Trophoblast cell (in vitro differentiated cells and primary cell): ENCODE results near the gene MT1HL1.

ENCODE experiments used
- DNase-seq, 2 donors: peaks; one replicate each; pipeline ENCODE4 v3.0.0-alpha.2; 2016
- H2AFZ ChIP-seq: 2 replicates; pipeline ENCODE4 v1.6.1; 2013; ENCODE audit warnings: low read length, moderate library complexity, mild to moderate bottlenecking; ENCODE audit not compliant: insufficient read depth, poor library complexity
- H2AK5ac ChIP-seq: 2 replicates; pipeline ENCODE4 v1.6.1; 2013; ENCODE audit warnings: mild to moderate bottlenecking, low read length
- H2BK120ac ChIP-seq: 2 replicates; pipeline ENCODE4 v1.6.1; 2013; ENCODE audit warnings: low read length, mild to moderate bottlenecking, moderate library complexity; ENCODE audit not compliant: insufficient read depth, poor library complexity
- H2BK12ac ChIP-seq: 2 replicates; pipeline ENCODE4 v1.6.1; 2013; ENCODE audit warnings: mild to moderate bottlenecking, low read length, moderate library complexity
- H2BK5ac ChIP-seq: 2 replicates; pipeline ENCODE4 v1.6.1; 2013; ENCODE audit warnings: low read length, low read depth, moderate library complexity, mild to moderate bottlenecking; ENCODE audit not compliant: poor library complexity
- H3K14ac ChIP-seq: 2 replicates; pipeline ENCODE4 v1.6.1; 2013; ENCODE audit warnings: mild to moderate bottlenecking, low read length
- H3K18ac ChIP-seq: 2 replicates; pipeline ENCODE4 v1.6.1; 2013; ENCODE audit warnings: mild to moderate bottlenecking, low read length
- H3K23ac ChIP-seq: 2 replicates; pipeline ENCODE4 v1.6.1; 2013; ENCODE audit warnings: low read length
- H3K27ac ChIP-seq: 2 replicates; pipeline ENCODE4 v1.5.1; 2013; ENCODE audit warnings: low read depth, mild to moderate bottlenecking, inconsistent platforms, low read length, moderate library complexity
- H3K27me3 ChIP-seq: 2 replicates; pipeline ENCODE4 v1.6.1; 2013; ENCODE audit warnings: inconsistent platforms, mild to moderate bottlenecking, low read length, moderate library complexity; ENCODE audit not compliant: insufficient read depth
- H3K36me3 ChIP-seq, 2 experiments: 1 replicate in 1 of 2; 2 replicates in 1 of 2; pipeline ENCODE4 v1.6.1; 2013; ENCODE audit warnings: low read length in 2 of 2, mild to moderate bottlenecking in 2 of 2, moderate library complexity in 1 of 2; ENCODE audit not compliant: insufficient read depth in 2 of 2, control insufficient read depth in 1 of 2
- H3K4ac ChIP-seq: 2 replicates; pipeline ENCODE4 v1.6.1; 2013; ENCODE audit warnings: low read depth, mild to moderate bottlenecking, low read length, moderate library complexity
- H3K4me1 ChIP-seq, 2 experiments: 1 replicate in 1 of 2; 2 replicates in 1 of 2; pipeline ENCODE4 v1.6.1; 2013; ENCODE audit warnings: low read length in 2 of 2, mild to moderate bottlenecking in 2 of 2, moderate library complexity in 1 of 2; ENCODE audit not compliant: insufficient read depth in 2 of 2, control insufficient read depth in 1 of 2
- H3K4me2 ChIP-seq: 2 replicates; pipeline ENCODE4 v1.6.1; 2013; ENCODE audit warnings: inconsistent platforms, mild to moderate bottlenecking, low read length, moderate library complexity
- H3K4me3 ChIP-seq: 2 replicates; pipeline ENCODE4 v1.5.1; 2013; ENCODE audit warnings: mild to moderate bottlenecking, low read depth, low read length, inconsistent platforms
- H3K79me1 ChIP-seq: one replicate; pipeline ENCODE4 v1.6.1; 2013; ENCODE audit warnings: low read length
- H3K79me2 ChIP-seq: 2 replicates; pipeline ENCODE4 v1.6.1; 2013; ENCODE audit warnings: low read length, mild to moderate bottlenecking; ENCODE audit not compliant: control insufficient read depth, insufficient read depth, poor library complexity
- H3K9ac ChIP-seq: 2 replicates; pipeline ENCODE4 v1.6.1; 2013; ENCODE audit warnings: mild to moderate bottlenecking, low read length
- H3K9me3 ChIP-seq: 2 replicates; pipeline ENCODE4 v1.6.1; 2013; ENCODE audit warnings: low read depth, mild to moderate bottlenecking, control low read depth, inconsistent platforms, low read length; ENCODE audit not compliant: insufficient read depth
- H4K12ac ChIP-seq: 2 replicates; pipeline ENCODE4 v1.6.1; 2013; ENCODE audit warnings: low read depth, mild to moderate bottlenecking, low read length, moderate library complexity
- H4K8ac ChIP-seq: 2 replicates; pipeline ENCODE4 v1.6.1; 2013; ENCODE audit warnings: low read depth, mild to moderate bottlenecking, low read length, moderate library complexity
- H4K91ac ChIP-seq: one replicate; pipeline ENCODE4 v1.6.1; 2013; ENCODE audit warnings: low read depth, mild to moderate bottlenecking, low read length, moderate library complexity
- WGBS: extraction: QIAGEN DNeasy Blood & Tissue Kit; methylation state at CpG from one replicate; pipeline ENCODE4 v1.1.7; 2013; ENCODE audit warnings: missing lambda C conversion rate; ENCODE audit not compliant: insufficient read length, insufficient coverage; ENCODE audit errors: extremely low coverage; 5-methylcytosine and 5-hydroxymethylcytosine counted together

The MT1HL1 gene

GRCh38 chr1:237031480-237031879 is 27.2 kb upstream of the MT1HL1 start:
- peak; percentile 78 to 92 for DNase-seq
- Histone ChIP-seq H3K9me3 (peaks cover 2% of the 10 kb centered on the region), H3K14ac (peak overlapping the region; percentile 79), H2BK5ac (peak overlapping the region; percentile 71), H4K91ac (peak overlapping the region; percentile 81), H3K4me1 (peaks cover 11 to 14% of the 10 kb centered on the region in 2 experiments), H3K4me2 (peak overlapping the region; percentile 34), H3K9ac (no peak overlapping the region), H3K27me3 (no peaks in the 10 kb centered on the region), H3K4ac (peak overlapping the region; percentile 49), H3K27ac (peak overlapping the region; percentile 93), H2BK12ac (peak overlapping the region; percentile 42), H3K79me2 (peaks cover 3% of the 10 kb centered on the region), H4K12ac (peak overlapping the region; percentile 22), H4K8ac (peak overlapping the region; percentile 66), H2AK5ac (peak overlapping the region; percentile 41), H2AFZ (peak overlapping the region; percentile 28), H3K18ac (no peak overlapping the region), H3K4me3 (no peak overlapping the region), H3K23ac (no peak overlapping the region), H2BK120ac (peak overlapping the region; percentile 84), H3K79me1 (peaks cover 12% of the 10 kb centered on the region), H3K36me3 (no peaks in the 10 kb centered on the region)
- WGBS, result no CpG with 5 or more reads among the region's 4 CpGs

- no CpG with 5 or more reads among the region's 9 CpGs for WGBS
- no peak overlapping the region for H3K18ac ChIP-seq
- H3K4me3 ChIP-seq, result no peak overlapping the region
- no peak overlapping the region for H3K4me2 ChIP-seq
- no peak overlapping the region for H4K12ac ChIP-seq
- H3K36me3 ChIP-seq, result no peaks in the 10 kb centered on the region
- H3K4me1 ChIP-seq, result peaks cover 11 to 14% of the 10 kb centered on the region in 2 experiments
- H2BK12ac ChIP-seq, result peak overlapping the region; percentile 55
- peaks cover 3% of the 10 kb centered on the region for H3K79me2 ChIP-seq
- no peak overlapping the region for H2AK5ac ChIP-seq
- peak overlapping the region; percentile 36 for H2BK120ac ChIP-seq
- no peak overlapping the region for H3K23ac ChIP-seq
- H2AFZ ChIP-seq, result no peak overlapping the region
- no peak for DNase-seq
- no peaks in the 10 kb centered on the region for H3K27me3 ChIP-seq
- H3K4ac ChIP-seq, result no peak overlapping the region
- no peaks in the 10 kb centered on the region for H3K9me3 ChIP-seq
- peaks cover 12% of the 10 kb centered on the region for H3K79me1 ChIP-seq
- H2BK5ac ChIP-seq, result no peak overlapping the region
- H3K9ac ChIP-seq, result no peak overlapping the region
- no peak overlapping the region for H4K8ac ChIP-seq
- H3K14ac ChIP-seq, result no peak overlapping the region
- peak overlapping the region; percentile 3 for H3K27ac ChIP-seq
- H4K91ac ChIP-seq, result peak overlapping the region; percentile 81
These were observed 25.8 kb upstream of the MT1HL1 start for GRCh38 chr1:237029850-237030535.

DNA sequence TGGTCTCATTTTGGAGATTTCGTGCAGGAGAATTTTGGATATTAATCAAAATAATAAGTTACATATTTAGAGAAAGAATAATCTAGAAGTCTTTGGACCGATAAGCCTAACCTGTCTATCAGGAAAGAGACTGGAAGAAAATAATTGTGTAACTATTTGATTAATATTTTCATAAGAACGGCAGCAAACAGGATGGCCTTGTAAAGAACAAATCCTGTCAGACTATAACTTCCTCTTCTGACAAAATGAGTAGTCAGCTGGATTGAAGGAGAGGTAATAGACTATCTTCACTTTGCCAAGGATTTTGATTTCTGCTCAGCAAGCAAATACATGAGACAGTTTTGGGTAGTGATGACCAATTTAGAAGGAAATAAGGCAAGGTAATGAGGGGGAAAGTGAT is 25.0 kb upstream of the MT1HL1 start:
- no peak overlapping the region for H3K27ac ChIP-seq
- H3K79me1 ChIP-seq, result peaks cover 12% of the 10 kb centered on the region
- no peak overlapping the region for H2BK5ac ChIP-seq
- H3K4ac ChIP-seq, result no peak overlapping the region
- H2AK5ac ChIP-seq, result no peak overlapping the region
- no CpG with 5 or more reads among the region's 3 CpGs for WGBS
- no peak overlapping the region for H4K91ac ChIP-seq
- H3K36me3 ChIP-seq, result no peaks in the 10 kb centered on the region
- no peak overlapping the region for H3K4me3 ChIP-seq
- peaks cover 11 to 14% of the 10 kb centered on the region in 2 experiments for H3K4me1 ChIP-seq
- H3K27me3 ChIP-seq, result no peaks in the 10 kb centered on the region
- H2AFZ ChIP-seq, result no peak overlapping the region
- no peak overlapping the region for H3K18ac ChIP-seq
- no peak overlapping the region for H3K14ac ChIP-seq
- no peak overlapping the region for H4K12ac ChIP-seq
- no peaks in the 10 kb centered on the region for H3K9me3 ChIP-seq
- H3K79me2 ChIP-seq, result peaks cover 3% of the 10 kb centered on the region
- no peak overlapping the region for H2BK120ac ChIP-seq
- no peak overlapping the region for H3K23ac ChIP-seq
- no peak overlapping the region for H4K8ac ChIP-seq
- DNase-seq, result no peak
- H3K9ac ChIP-seq, result no peak overlapping the region
- no peak overlapping the region for H3K4me2 ChIP-seq
- H2BK12ac ChIP-seq, result no peak overlapping the region

DNA sequence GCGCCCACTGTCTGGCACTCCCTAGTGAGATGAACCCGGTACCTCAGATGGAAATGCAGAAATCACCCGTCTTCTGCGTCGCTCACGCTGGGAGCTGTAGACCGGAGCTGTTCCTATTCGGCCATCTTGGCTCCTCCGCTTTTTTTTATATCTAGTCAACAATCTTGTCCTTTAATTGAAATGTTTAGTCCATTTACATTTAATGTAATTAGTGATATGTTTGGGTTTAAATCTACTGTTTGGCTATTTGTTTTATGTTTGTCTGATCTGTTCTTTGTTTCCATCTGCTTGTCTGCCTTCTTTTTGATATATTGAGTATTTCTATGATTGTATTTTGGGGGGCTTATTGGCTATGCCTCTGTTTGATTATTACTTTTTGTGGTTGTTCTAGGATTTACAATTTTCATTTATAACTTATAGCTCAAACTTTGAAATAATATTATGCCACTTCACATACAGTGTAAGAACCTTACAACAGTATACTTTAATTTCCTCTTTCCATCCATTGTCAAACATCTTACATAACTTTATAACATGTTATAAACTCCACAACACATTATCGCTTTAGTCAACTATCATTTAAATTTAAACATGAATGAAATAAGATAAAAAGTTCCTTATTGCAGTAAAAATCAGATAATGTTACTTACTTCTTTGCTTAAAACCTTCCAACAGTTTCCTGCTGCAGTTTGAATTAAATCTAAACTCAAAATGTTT is 21.3 kb upstream of the MT1HL1 start:
- Histone ChIP-seq H4K8ac (no peak overlapping the region), H2AK5ac (no peak overlapping the region), H3K9ac (no peak overlapping the region), H3K79me2 (no peaks in the 10 kb centered on the region), H3K4me3 (no peak overlapping the region), H3K36me3 (no peaks in the 10 kb centered on the region), H3K18ac (no peak overlapping the region), H3K27ac (no peak overlapping the region), H3K27me3 (no peaks in the 10 kb centered on the region), H4K12ac (no peak overlapping the region), H3K23ac (no peak overlapping the region), H3K4me2 (no peak overlapping the region), H3K4ac (no peak overlapping the region), H2AFZ (no peak overlapping the region), H3K79me1 (peaks cover 1% of the 10 kb centered on the region), H2BK5ac (no peak overlapping the region), H2BK120ac (no peak overlapping the region), H4K91ac (no peak overlapping the region), H3K9me3 (no peaks in the 10 kb centered on the region), H3K14ac (no peak overlapping the region), H2BK12ac (no peak overlapping the region), H3K4me1 (peaks cover 0 to 4% of the 10 kb centered on the region in 2 experiments)
- no CpG with 5 or more reads among the region's 10 CpGs for WGBS
- no peak for DNase-seq
